GM10248 (cell line): ENCODE results near the gene LGALS12.
A peak's percentile ranks its signal among the peaks of the same experiment; 100 is the strongest.
"Not testable (repeated sequence)": the region's sequence is repeated elsewhere in the genome, so short reads cannot be mapped to it uniquely, and the experiment has no call there.

ENCODE experiments used
- CTCF ChIA-PET: fragments of 300-600 bp; sonication (Branson Sonifier 250); formaldehyde crosslinking; extraction: SDS; loops from one replicate; lab custom pipeline; 2021; ENCODE audit warnings: antibody characterized with exemption; lab: Yijun Ruan, JAX
- POLR2A ChIA-PET: fragments of 350-650 bp; sonication (Branson Sonifier 250); formaldehyde crosslinking; extraction: SDS; loops from one replicate; lab custom pipeline; 2020; ENCODE audit warnings: antibody characterized with exemption; lab: Yijun Ruan, JAX
- DNase-seq: peaks from one replicate; pipeline ENCODE4 v3.0.0; 2012; ENCODE audit errors: extremely low spot score
- TF ChIP-seq, protein P1 (sequence below): IDR thresholded peaks from 2 replicates; pipeline ENCODE4 v1.5.1; 2012; ENCODE audit warnings: mild to moderate bottlenecking, low read depth; ENCODE audit errors: extremely low read depth, missing control alignments, control extremely low read depth

Gene LGALS12

GRCh38 chr11:63534076-63534475 lies 28.2 kb downstream of the LGALS12 start:
- ChIA-PET CTCF (no interaction called here), POLR2A (no interaction called here)
- TF ChIP-seq, protein P1, sequence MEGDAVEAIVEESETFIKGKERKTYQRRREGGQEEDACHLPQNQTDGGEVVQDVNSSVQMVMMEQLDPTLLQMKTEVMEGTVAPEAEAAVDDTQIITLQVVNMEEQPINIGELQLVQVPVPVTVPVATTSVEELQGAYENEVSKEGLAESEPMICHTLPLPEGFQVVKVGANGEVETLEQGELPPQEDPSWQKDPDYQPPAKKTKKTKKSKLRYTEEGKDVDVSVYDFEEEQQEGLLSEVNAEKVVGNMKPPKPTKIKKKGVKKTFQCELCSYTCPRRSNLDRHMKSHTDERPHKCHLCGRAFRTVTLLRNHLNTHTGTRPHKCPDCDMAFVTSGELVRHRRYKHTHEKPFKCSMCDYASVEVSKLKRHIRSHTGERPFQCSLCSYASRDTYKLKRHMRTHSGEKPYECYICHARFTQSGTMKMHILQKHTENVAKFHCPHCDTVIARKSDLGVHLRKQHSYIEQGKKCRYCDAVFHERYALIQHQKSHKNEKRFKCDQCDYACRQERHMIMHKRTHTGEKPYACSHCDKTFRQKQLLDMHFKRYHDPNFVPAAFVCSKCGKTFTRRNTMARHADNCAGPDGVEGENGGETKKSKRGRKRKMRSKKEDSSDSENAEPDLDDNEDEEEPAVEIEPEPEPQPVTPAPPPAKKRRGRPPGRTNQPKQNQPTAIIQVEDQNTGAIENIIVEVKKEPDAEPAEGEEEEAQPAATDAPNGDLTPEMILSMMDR, result no peak
- DNase-seq, result no peak

DNA sequence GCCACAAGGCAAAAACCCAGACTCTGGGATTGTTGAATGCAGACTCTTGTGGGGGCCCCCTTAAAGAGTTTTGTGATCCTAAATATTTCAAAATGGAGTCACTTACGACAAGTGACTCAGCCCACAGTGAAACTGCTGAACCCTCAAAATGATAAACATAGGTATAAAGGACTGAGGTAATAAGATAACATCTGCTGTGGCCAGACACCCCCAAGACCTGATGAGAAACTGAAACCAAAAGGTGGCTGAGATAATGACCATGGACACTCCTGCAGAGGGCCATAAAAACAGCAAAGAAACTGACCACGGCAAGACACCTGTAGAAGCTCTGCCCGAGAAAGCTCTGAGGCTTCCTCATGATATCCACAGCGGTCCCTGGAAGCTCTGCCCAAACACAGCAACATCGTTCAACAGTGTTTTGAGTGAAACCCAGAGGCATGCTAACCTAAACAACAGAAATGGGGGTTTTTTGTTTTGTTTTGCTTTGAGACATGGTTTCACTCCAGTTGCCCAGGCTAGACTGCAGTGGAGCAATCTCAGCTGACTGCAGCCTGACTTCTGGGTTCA lies 29.1 kb downstream of the LGALS12 start:
- ChIA-PET POLR2A (no interaction called here), CTCF (interaction anchor here (0.6 to 3.5 kb wide), 2 partner anchors 16 to 56 kb away, joined by 4 to 11 read pairs; no protein-coding TSS in a partner anchor)
- peak; percentile 45 for DNase-seq
- TF ChIP-seq, protein P1, result no peak

DNA sequence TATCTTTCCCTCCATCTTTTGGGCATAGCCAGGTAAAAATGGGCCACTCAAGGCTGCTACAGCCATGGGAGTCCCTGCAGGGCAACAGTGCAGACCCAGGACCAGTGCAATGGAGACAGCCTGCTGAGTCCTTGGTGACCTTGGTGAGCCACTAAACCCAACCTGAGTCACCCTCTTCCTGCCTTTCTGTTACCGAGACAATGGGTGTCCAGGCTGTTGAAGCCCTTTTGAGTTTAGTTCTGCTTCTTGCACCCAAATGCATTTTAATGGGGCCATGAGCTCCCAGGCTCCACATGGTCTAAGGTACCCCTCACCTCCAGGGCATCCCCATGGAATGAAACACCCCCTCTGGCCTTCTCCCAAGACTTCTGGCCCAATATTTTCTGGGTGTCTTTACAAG lies 29.9 kb downstream of the LGALS12 start:
- TF ChIP-seq, protein P1, result no peak
- DNase-seq, result no peak
- ChIA-PET POLR2A (no interaction called here), CTCF (interaction anchor here (0.6 to 3.5 kb wide), 5 partner anchors 16 to 100 kb away, joined by 3 to 11 read pairs (median 4); no protein-coding TSS in a partner anchor)

DNA sequence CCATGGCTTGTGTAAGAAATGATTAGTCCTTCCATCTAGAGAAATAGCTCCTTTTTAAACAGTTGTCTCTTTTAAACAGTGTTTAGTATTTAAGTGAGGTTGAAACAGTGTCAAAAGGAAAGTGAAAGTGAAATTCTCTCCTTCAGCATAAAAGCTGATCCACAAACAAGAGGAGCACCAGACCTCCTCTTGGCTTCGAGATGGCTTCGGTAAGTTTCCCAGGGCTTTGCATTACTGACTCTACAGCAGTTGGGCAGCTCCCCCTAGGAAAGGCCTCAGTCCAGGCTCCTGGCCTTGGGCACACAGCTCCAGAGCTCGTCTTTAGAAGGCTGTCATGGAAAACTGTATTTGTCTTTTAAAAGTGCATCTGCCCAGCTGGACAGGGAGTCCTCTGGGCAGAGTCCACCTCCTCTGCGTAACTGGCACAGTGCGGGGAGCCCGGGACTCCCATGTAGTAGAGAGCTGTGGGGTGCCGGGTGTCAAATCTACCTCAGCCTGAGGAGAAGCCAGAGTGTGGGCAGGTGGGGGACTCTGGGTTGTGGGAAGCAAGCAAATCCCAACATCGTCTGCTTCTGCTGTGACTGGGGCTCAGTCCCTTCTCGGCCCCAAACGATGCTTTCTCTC lies 30.9 kb downstream of the LGALS12 start, which contains the start of gene PLAAT4:
Gene PLAAT4, plus strand, starts transcription at position 140 of the 624 bp plus-strand sequence. Its CDS starts 61 bp downstream, at position 201.
- CTCF ChIA-PET, result interaction anchor here (0.7 to 3.5 kb wide), 14 partner anchors 8 to 102 kb away, joined by 3 to 11 read pairs (median 3); partner anchors contain the start of gene PLAAT2
- TF ChIP-seq, protein P1, result no peak
- POLR2A ChIA-PET, result no interaction called here
- DNase-seq, result peak; percentile 72

DNA sequence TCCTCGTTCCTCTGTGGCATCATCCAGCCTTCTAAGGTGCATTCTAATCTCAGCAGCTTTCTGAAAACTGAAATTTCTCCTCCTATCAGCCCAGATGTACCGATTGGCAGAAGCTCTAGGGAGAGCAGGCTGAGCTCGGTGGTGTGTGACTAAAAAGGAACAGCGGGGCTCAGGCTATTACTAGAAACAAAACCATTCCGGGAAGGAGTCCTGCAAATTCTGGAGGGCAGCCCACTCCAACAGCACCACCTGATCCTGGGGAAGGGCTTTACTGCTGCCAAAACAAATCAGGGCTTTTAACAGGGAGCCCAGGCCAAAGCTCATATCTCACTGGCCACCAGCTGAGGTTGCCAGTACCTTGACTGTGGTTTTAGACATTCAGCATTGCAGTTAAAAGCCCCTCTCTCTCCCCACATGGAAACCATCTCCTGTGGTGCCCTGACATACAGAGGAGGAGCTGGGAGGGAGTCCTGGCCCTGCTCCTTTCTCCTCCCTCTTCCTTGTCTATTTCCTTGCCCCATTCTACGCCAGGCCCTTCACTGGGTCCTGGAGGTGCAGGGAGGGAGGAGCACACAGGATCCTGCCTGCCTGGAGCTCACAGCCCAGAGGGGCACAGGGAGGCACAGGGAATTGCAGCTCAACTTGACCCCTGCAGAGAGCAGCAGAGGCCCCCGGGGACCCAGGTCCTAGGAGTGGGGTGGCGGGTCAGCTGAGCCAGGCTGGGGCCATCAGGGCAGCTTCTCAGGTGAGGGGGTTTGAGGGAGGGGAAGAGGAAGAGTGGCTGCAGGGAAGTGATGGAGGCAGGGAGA lies 31.6 kb downstream of the LGALS12 start:
- TF ChIP-seq, protein P1, result no peak
- POLR2A ChIA-PET, result no interaction called here
- CTCF ChIA-PET, result interaction anchor here (0.7 to 3.5 kb wide), 11 partner anchors 8 to 101 kb away, joined by 3 to 11 read pairs (median 3); partner anchors contain the start of gene PLAAT2
- no peak for DNase-seq

DNA sequence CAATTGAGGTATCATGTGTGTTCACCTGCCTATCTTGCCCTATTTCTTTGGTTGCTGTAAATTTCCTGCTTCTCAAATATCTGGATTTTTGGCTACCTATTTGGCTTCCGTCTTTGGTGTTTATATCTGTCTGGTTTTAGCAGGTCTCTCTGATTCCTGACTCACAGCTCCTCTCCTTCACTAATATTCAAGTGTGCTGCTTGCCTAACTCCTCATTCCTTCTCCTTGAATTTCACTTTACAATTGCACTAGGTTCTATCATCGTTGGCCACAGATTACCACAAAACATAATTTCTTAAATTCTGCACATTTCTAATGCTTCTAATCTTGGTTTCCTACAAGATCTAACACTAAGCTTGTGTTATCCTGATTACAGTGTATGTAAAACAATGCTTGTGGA lies 36.6 kb downstream of the LGALS12 start:
- CTCF ChIA-PET, DNase-seq, POLR2A ChIA-PET: not testable (repeated sequence)
